Smooth muscle cell (in vitro differentiated cells): ENCODE data around the gene EDEM1. TPM values are rescaled to one million over a fixed set of nuclear protein-coding genes. Genes with fewer than 3 reads are reported as not detected.

Source experiments
- DNase-seq: peaks from one replicate; lab custom pipeline; 2025; ENCODE audit not compliant: unreplicated experiment; lab: John Stamatoyannopoulos, UW
- H2AFZ ChIP-seq: fragments of 200-600 bp; sonication (generic); 2 replicates; pipeline ENCODE4 v1.6.0; 2016; ENCODE audit warnings: antibody characterized with exemption, low read depth, mild to moderate bottlenecking
- H3F3A ChIP-seq: fragments of 200-600 bp; sonication (generic); 2 replicates; pipeline ENCODE4 v1.6.0; 2017; ENCODE audit warnings: antibody characterized with exemption, low read depth
- H3K27ac ChIP-seq: fragments of 200-600 bp; sonication (generic); 2 replicates; pipeline ENCODE4 v1.5.1; 2016; ENCODE audit warnings: low read depth, mild to moderate bottlenecking
- H3K27me3 ChIP-seq: fragments of 200-600 bp; sonication (generic); 2 replicates; pipeline ENCODE4 v1.6.1; 2016; ENCODE audit warnings: low read depth, mild to moderate bottlenecking
- H3K36me3 ChIP-seq: fragments of 200-600 bp; sonication (generic); 2 replicates; pipeline ENCODE4 v1.5.1; 2016; ENCODE audit warnings: low read depth
- H3K4me1 ChIP-seq: fragments of 200-600 bp; sonication (generic); 2 replicates; pipeline ENCODE4 v1.5.1; 2016; ENCODE audit warnings: low read depth
- H3K4me2 ChIP-seq: fragments of 200-600 bp; sonication (generic); 2 replicates; pipeline ENCODE4 v1.6.0; 2016; ENCODE audit warnings: mild to moderate bottlenecking
- H3K4me3 ChIP-seq: fragments of 200-600 bp; sonication (generic); 2 replicates; pipeline ENCODE4 v1.5.1; 2016; ENCODE audit warnings: mild to moderate bottlenecking
- H3K79me2 ChIP-seq: fragments of 200-600 bp; sonication (generic); 2 replicates; pipeline ENCODE4 v1.6.0; 2016; ENCODE audit warnings: low read depth, mild to moderate bottlenecking
- H3K9ac ChIP-seq: fragments of 200-600 bp; sonication (generic); 2 replicates; pipeline ENCODE4 v1.6.0; 2016; ENCODE audit warnings: low read depth
- H3K9me3 ChIP-seq: fragments of 200-600 bp; sonication (generic); replicated peaks from 2 replicates; pipeline ENCODE4 v1.5.1; 2016; ENCODE audit warnings: low read depth
- H4K20me1 ChIP-seq: fragments of 200-600 bp; sonication (generic); 2 replicates; pipeline ENCODE4 v1.6.0; 2016; ENCODE audit warnings: low read depth
- WGBS: methylation state at CpG from one replicate; pipeline ENCODE4 v1.1.7; 2016; ENCODE audit warnings: low lambda C conversion rate; 5-methylcytosine and 5-hydroxymethylcytosine counted together
- polyA plus RNA-seq: library from polyadenylated mRNA; unstranded; fragments of >200 nt; fragmentation: Nextera tagmentation; extraction: Ambion mirVana; gene quantifications from 2 replicates; pipeline ENCODE4 v1.2.1, GENCODE V29; 2016
- total RNA-seq: library from RNA; depleted of rRNA; stranded (reverse); fragments of >200 nt; gene quantifications from 2 replicates; pipeline ENCODE4 v1.2.3, GENCODE V29; 2014
- TF ChIP-seq, protein P1 (sequence below): fragments of 200-600 bp; sonication (generic); IDR thresholded peaks from 2 replicates; pipeline ENCODE4 v1.5.1; 2017; ENCODE audit warnings: borderline replicate concordance, mild to moderate bottlenecking, antibody characterized with exemption; ENCODE audit not compliant: insufficient read depth, poor library complexity, severe bottlenecking

The EDEM1 gene
- total and polyA plus RNA-seq, 2 experiments from 2014 or later, result 29.0 to 43.6 TPM

DNA sequence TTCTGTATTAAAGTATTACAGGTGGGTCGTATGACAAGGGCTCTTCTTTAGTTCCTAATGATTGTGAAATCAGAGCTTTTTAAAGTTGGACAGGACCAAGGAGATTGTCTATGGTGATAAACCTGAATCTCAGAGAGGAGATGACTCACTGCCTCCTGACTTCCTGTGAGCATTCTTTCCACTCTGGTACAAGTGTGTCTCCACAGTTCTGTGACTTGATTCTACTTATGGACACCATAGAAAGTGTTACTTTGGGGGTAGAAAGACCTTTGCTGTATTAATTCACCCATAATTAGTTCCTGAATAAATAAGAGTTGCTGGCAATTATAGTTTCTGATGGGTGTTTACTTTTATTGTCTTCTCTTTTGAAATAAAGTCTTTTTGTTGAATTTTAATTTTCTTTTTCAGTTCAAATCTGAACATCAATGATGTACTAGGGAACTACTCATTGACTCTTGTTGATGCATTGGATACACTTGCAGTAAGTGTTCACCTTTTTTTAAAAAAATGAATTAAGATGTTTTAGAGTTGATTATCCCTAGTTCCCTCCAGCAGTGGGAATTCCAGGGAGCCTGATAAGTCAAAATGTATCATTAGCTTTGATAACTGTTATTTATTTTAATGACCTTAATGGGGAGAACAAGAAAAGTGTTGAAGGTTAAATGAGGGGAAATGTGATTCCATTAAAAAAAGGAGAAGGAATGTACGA lies 7.4 kb downstream of the EDEM1 start:
- peaks cover 28% of the 10 kb centered on the region for H3K4me1 ChIP-seq

DNA sequence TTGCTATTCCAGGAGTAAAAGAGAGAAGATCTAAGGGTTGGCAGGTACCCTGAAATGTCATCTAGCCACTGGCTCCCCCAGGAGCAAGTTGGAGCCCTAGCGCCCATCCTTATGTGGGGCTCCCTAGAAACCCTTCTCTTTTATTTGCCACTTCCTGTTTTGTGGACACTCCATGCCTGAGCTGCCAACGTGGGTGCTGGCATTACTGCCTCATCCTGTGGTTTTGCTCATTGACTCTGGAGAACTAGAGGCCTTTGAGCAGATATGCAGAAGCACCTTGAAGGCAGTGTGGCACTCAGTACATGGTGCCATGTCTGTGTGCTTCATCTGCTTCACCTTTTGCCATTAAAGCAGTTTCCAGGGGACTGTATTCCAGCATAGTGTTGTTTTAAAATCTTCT lies 8.1 kb downstream of the EDEM1 start:
- TF ChIP-seq, protein P1, sequence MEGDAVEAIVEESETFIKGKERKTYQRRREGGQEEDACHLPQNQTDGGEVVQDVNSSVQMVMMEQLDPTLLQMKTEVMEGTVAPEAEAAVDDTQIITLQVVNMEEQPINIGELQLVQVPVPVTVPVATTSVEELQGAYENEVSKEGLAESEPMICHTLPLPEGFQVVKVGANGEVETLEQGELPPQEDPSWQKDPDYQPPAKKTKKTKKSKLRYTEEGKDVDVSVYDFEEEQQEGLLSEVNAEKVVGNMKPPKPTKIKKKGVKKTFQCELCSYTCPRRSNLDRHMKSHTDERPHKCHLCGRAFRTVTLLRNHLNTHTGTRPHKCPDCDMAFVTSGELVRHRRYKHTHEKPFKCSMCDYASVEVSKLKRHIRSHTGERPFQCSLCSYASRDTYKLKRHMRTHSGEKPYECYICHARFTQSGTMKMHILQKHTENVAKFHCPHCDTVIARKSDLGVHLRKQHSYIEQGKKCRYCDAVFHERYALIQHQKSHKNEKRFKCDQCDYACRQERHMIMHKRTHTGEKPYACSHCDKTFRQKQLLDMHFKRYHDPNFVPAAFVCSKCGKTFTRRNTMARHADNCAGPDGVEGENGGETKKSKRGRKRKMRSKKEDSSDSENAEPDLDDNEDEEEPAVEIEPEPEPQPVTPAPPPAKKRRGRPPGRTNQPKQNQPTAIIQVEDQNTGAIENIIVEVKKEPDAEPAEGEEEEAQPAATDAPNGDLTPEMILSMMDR, result no peak
- Histone ChIP-seq H2AFZ (no peak overlapping the region), H3K9ac (peak overlapping the region; percentile 80), H4K20me1 (peaks cover 22% of the 10 kb centered on the region), H3F3A (peaks cover 26% of the 10 kb centered on the region), H3K36me3 (no peaks in the 10 kb centered on the region), H3K4me1 (peaks cover 21% of the 10 kb centered on the region), H3K79me2 (peaks cover 75% of the 10 kb centered on the region), H3K27me3 (no peaks in the 10 kb centered on the region), H3K27ac (peak overlapping the region; percentile 98), H3K9me3 (no peaks in the 10 kb centered on the region), H3K4me3 (no peak overlapping the region), H3K4me2 (peak overlapping the region; percentile 78)
- WGBS, result 60% methylated on average over 2 of the region's 2 CpGs
- DNase-seq, result no peak

More for the DNA sequence above, 7.4 kb downstream of the EDEM1 start:
- H3K27me3 ChIP-seq, result no peaks in the 10 kb centered on the region
- H4K20me1 ChIP-seq, result peaks cover 28% of the 10 kb centered on the region
- no peak overlapping the region for H2AFZ ChIP-seq
- H3F3A ChIP-seq, result peaks cover 26% of the 10 kb centered on the region
- 66% methylated on average over 2 of the region's 2 CpGs for WGBS
- TF ChIP-seq, protein P1, result no peak
- no peak overlapping the region for H3K4me3 ChIP-seq
- peaks cover 77% of the 10 kb centered on the region for H3K79me2 ChIP-seq
- peak overlapping the region; percentile 98 for H3K27ac ChIP-seq
- H3K9ac ChIP-seq, result peak overlapping the region; percentile 80
- H3K4me2 ChIP-seq, result peak overlapping the region; percentile 78
- DNase-seq, result no peak
- H3K9me3 ChIP-seq, result no peaks in the 10 kb centered on the region
- no peaks in the 10 kb centered on the region for H3K36me3 ChIP-seq

DNA sequence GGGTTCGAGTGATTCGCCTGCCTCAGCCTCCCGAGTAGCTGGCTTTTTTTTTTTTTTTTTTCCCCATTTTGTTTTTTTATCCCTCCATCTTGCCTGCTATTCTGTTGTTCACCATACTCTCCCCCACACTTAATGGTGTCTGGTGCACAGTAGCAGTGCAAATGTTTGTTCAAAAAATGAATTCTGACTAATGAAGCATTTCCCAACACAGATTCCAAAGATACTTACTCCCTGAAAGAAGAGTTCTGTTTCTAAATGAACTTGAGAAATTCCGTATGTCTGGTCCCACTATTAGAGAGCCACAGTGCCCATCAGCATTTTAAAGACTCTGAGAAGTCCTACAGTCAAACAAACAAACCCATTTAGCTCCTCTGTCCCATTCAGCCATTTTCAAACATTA lies 9.5 kb downstream of the EDEM1 start:
- 34% methylated on average over 4 of the region's 4 CpGs for WGBS
- Histone ChIP-seq H3K4me3 (peak overlapping the region; percentile 8), H3K4me1 (peaks cover 21% of the 10 kb centered on the region), H3F3A (peaks cover 26% of the 10 kb centered on the region), H3K27ac (peak overlapping the region; percentile 98), H3K36me3 (peaks cover under 1% of the 10 kb centered on the region), H3K4me2 (peak overlapping the region; percentile 78), H2AFZ (no peak overlapping the region), H3K9me3 (no peaks in the 10 kb centered on the region), H3K27me3 (no peaks in the 10 kb centered on the region), H3K79me2 (peaks cover 66% of the 10 kb centered on the region), H3K9ac (peak overlapping the region; percentile 80), H4K20me1 (peaks cover 12% of the 10 kb centered on the region)
- TF ChIP-seq, protein P1, result no peak
- no peak for DNase-seq
